ENCODE data around the gene RELCH.

The RELCH gene

DNA sequence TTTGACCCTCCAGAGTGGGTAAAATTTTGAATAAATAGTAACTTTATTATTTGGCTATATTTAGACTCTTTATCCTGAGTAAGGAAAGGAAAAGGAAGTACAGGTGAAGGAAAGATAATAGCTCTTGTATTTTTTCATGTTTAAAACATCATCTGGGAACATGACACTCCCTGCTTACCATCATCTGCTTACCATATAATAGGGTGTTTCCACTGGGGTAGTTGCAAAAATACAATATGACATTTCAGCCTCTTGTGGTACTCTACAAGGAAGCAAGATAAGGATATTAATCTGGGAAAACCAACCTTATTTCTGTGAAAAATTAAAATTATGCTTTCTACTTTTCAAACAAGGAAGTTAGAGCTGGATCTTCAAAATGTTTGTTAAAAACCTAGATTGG, 9.9 kb downstream of the RELCH start:
- no peak for DNase-seq

DNA sequence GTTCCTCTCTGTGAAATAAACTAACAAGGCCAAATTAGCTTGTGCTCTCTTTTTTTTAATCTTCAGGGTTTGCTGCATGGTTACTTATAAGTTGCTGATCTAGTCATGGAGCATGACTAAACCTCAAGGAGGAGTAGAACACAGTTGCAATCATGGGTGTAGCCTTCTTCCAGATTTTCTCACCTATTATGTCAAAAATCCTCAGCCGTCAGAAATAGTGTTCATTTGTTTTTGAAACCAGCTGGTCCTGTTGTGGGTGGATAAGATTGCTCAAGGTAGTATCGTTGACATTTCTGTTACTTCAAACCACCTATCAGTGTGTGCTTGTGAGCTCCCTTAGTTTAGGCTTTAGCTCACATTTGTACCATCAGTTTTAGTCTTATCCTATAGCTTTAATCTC, 11.2 kb downstream of the RELCH start:
- no peak for DNase-seq

DNA sequence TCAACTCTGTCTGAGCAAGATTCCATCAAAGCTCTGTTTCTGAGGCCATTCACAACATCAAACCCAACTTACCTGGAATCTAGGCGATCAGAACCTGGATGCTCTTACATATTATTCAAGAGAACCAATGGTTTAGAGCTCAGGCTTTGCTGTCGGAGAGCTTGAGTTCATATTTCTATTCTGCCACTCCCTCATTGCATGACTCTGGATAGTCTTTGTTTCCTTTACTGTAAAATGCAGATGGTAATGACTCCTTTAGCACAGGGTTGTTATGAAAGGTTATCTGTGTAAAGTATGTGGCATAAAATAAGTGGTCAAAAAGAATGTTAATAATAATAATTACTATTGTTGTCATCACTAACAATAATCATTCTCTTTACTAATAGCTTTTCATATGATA, 12.6 kb downstream of the RELCH start:
- no peak for DNase-seq

DNA sequence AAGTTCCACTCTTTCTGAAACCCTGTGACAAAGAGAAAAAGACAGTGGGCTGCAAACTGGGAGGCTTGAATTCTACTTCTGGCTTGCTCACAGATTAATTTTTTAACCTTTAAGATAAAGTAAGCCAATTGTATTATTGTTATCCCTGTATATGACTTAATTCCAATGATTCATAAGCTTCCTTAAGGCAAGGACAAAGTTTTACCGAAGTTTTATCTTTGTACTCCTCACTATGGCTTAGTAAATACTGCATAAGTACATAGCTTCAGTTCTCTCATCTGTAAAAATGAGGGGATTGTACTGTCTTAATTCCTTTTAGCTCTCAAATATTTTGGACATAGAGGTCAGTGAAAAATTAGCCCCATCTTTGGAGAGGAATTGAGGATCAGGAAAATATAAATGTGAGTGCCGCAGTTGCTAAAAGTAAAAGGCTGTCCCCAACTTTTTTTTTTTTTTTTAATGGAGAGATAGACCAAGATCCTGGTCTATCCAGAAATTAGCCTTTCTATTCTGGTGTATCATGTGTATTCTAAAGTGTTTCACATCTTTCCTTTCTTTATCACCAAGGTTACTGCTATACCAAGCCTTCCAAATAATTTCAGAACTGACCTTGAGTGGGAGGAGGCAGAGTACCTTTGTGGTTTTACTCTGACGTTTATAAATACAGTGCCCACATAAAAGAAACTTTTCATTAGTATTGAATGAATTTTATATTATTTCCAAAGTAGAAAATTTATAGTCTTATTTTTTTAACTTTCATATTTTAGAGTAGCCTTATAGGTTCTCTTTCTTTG, 13.3 kb downstream of the RELCH start:
- no peak for DNase-seq

DNA sequence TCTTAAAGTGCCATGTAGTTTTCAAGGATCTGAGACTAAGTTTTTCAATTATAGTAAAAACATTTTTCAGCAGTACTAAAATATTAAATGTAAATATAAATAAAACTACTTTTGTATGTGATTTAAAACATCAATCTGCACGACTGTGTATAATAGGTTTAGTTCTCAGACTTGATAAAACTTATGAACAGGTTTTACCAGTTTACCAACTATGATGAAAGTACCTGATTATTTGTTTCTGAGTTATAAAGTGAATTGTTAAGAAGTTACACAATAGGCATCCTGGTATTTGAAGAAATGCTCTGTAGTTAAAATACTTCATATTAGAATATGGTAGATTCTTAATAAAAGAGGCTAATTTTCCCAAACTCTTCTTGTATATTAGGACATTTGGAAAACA, 14.8 kb downstream of the RELCH start:
- DNase-seq: no peak

DNA sequence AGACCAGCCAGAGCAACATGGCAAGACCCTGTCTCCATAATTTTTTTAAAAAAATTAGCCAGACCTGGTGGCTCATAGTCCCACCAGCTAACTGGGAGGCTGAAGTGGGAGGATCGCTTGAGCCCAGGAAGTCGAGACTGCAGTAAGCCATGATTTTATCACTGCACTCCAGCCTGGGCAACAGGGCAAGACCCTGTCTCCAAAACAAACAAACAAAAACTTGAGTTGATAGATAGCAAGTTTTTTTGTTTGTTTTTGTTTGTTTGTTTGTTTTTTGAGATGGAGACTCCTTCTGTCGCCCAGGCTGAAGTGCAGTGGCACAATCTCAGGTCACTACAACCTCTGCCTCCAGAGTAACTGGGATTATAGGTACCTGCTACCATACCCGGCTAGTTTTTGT, 18.8 kb downstream of the RELCH start:
- no peak for DNase-seq

DNA sequence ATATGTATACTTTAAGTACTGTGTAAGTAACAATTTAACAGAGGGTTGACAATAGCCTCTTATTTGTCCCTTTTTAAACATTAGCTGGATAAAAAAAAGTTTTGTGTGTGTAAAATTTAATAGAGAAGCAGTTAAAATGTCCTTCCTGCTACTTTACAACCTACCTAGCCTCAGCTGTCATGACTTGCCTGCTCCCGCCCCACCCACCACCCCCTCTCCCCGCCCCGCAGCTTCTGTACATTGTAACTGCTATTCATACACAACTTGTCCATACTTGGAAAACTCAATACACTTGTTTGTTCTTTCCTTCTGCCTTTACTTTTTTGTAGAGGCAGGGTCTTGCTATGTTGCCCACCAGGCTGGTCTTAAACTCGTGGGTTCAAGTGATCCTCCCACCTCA, 19.5 kb downstream of the RELCH start:
- no peak for DNase-seq

DNA sequence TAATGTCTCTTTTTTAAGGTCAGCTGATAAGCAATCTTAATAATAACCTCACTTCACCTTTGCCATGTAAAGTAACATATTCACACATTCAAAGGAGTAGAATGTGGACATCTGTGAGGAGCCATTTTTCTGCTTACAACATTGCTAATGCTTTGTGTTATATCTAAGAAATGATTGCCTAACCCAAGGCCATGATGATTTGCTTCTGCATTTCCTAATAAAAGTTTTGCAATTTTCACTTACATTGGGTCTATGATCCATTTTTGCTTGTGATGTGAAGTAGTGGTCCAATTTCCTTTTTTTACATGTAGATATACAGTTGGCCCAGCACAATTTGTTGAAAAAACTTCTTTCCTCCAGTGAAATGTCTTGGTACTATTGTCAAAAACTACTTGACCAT, 22.0 kb downstream of the RELCH start:
- no peak for DNase-seq

DNA sequence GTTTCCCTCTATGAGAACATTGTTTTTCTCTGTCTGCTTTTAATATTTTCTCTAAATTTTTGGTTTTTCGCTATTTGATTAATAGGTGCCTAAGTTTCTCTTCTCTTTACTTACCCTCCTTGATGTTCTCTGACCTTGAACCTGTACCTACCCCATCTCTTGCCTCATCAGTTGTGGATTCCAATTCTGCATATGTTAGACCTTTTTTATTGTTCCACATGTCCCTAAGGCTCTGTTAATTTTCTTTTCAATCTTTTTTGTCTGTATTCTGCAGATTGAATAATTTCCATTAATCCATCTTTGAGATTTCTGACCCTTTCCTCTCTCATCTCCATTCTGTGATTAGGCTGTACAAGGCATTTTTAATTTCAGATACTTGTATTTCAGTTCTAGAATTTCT, 23.1 kb downstream of the RELCH start:
- no peak for DNase-seq

DNA sequence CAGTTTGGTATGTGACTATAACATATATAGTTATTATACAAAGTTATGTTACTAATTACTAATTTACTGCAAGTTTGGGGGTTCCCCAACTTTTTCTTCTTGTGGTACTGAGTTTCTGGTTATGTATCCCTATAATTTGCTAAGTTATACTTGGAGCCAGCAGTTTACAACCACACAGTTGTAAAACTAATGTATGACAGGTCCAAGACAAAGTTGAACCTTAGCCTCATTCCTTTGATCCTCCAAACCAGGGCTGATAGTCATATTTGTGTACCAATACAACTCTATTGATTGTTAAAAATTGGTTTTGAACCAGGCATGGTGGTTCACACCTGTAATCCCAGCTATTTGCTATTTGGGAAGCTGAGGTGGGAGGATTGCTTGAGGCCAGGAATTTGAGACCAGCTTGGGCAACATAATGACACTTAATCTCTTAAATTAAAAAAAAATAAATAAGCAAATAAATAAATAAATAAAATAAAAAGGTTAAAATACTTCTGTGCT, 24.3 kb downstream of the RELCH start:
- no peak for DNase-seq

DNA sequence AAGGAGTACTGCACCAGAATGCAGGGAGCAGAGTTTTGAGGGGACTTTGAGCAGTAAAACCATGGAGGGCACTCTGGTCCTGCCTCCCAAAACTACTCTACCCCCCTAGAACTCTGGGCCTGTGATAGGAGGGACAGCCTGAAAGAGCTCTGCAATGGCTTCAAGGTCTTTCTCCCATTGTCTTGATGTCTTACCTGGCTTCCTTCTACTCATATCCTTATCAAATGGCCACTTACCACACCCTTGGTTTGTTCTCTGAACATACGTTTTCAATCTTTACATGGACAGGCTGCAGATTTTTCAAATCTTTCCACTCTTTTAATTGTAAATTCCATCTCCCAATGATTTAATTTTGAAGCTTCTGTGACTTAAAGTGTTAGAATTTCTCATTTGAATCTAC, 27.7 kb downstream of the RELCH start:
- no peak for DNase-seq

DNA sequence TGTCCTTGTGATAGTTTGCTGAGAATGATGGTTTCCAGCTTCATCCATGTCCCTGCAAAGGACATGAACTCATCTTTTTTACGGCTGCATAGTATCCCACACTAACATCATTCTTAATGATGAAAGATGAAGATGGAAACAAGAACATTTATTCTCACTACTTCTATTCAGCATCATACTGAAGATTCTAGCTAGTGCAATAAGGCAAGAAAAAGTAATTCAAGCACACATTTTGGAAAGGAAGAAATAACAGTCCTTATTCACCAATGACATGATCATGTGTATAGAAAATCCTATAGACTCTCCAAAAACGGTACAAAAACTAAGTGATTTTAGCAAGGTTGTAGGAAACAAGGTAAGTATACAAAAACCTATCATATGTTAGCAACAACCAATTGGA, 37.2 kb downstream of the RELCH start:
- DNase-seq: no peak

DNA sequence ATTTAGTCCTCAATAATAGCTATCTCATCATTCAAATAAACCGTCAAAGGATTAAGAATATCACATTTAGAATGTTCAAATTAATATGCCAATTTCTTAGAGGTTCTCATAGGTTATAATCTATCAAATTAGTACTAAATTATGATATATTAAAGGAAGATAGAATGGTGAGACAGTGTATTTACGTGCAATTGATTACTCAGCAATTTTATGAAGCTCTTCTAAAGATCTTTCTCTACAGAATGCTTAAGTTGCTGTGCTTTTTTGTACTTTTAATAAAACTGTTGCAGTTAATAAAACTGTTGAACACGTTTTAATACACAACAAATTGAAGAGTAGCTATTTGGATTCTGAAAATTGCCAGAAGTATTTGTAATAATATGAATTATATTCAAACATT, 39.0 kb downstream of the RELCH start:
- no peak for DNase-seq

DNA sequence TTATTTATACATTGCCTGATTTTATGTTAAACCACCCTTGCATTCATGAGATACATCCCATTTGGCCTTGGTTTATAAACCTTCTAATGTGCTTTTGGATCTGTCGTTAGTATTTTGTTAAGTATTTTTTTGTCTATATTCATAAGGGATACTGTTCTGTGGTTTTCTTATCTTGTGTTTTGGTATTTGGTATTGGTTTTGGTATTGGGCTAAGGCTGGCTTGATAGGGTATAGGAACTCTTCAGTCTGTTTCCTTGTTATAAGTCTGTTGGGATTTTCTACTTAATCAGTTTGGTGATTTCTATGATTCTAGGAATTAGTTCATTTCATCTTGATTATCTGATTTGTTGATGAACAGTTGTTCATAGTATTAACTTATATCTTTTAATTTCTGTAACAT, 49.2 kb downstream of the RELCH start:
- no peak for DNase-seq

DNA sequence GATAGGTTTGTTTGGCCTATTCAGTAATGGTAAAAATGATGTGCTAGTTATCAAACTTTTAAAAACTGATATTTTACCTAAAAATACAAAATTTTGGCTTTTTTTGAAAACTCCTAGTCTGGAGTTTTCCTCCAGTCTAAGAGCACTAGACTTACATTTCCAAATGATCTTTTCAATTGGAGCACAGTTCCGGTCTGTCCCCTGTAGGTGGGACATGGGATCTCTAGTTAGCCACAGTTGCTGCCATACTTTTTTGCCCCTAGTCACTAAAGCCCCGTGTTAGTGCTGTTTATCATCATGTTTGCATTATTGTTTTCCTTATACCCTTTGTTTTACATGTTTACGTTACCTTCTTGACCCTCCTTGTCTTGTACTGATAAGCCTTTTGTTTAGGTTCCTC, 52.4 kb downstream of the RELCH start:
- DNase-seq: no peak

DNA sequence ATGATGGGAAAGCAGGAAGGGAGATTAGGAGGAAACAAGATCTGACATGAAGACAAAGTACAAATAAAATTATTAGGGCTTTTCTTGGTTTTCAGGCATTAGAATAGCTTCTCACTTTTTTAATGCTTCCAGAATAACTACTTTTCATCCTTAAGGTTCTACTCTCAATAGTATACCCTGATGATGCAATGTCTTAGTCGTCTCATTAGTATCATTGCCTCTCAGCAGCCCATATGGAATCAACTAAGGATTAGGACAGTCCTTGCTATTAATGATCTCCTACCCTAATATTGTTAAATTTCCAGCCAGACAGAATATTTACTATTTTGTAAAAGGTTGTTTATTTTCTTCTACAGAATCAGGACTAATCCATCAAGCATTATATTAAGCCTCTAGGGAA, 55.9 kb downstream of the RELCH start:
- no peak for DNase-seq

DNA sequence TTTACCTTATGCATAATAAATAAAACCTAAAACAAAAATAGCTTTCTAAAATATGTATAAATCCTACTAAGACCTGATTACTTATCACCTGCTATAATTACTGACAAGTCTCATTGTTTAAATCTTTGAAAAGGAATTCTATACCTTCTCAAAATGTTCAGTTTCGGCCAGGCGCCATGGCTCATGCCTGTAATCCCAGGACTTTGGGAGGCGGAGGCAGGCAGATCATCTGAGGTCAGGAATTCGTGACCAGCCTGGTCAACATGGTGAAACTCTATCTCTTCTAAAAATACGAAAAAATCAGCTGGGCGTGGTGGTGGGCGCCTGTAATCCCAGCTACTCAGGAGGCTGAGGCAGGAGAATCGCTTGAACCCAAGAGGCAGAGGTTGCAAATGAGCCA, 58.1 kb downstream of the RELCH start:
- DNase-seq: no peak

DNA sequence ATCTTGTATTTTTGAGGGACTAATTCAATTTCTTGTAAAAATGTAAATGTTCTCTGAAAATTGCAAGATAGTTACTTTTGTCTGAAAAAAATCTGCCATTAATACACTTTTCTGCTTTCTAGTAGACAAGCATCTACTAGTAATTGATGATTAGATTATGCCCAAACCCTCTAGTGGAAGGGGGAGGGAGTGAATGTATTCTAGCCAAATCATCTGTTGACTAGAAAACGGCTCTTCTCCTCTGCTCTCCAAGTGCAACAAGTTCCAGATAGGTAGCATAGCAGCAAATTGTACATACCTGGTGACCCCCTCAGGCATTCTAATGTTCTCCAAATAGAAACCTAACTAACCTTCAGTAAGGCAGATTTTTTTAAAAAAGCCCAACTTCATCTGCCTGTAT, 58.6 kb downstream of the RELCH start:
- no peak for DNase-seq

DNA sequence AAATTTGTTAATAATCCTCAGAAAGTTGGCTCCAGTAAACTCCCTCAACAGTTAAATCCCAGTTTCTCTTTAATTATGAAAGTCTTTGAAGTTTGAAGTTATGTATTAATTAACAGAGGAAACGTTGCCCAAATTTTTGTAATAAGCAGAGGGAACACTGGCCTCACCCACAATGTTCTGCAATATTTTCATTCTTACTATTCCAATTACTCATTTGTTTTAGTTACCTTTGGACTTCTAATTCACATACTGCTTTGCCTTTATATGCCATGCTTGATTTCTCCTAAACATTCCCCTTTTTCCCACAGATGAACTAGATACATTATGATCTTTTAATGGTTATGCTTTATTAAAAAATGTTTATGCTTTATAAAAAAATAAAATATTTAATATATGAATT, 61.3 kb downstream of the RELCH start:
- DNase-seq: no peak

DNA sequence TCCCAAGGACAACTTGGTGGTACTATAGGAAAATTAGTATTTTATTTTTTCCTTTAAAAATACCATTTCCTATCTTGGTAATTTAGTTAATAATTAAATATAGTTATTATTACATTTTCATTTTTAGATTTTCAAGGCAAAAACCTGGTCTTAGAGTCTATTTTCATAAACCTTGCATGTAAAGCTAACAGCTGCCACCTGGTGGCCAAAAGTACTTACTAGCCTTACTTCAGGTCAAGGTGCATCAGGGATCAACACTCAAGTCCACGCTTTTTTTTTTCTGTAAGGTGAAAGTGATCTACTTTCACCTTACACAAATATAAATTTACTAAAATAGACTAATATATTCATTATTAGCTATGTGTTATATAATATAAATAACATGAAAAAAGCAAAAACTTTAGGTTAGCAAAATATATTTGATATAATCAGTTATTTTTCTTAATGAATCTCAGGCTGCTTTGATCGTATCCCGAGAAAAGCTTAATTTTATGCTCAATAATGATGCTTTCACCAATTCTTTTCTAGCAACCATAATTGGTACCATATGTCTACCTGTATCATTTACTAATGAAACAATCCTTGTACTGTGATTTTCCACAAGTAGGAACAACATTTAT, 62.5 kb downstream of the RELCH start:
- DNase-seq: peak; percentile 1

DNA sequence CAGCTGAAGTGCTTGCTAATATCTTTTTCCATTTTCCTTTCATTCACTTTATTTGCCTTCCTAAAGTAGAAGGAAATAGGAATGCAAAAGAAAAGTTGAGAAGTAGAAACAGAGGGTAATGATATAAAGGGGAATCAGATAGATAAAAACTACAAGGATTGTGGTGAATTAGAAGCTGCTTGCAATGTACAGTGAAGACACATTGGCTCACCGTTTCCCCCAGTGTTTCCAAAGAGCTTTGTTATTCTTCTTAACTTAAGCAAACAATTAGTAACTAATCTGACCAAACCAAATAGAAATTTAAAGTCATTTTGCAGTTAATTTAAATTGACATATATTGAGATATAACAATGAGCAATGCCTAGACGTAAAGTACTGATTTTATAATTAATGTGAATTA, 63.4 kb downstream of the RELCH start:
- DNase-seq: no peak

DNA sequence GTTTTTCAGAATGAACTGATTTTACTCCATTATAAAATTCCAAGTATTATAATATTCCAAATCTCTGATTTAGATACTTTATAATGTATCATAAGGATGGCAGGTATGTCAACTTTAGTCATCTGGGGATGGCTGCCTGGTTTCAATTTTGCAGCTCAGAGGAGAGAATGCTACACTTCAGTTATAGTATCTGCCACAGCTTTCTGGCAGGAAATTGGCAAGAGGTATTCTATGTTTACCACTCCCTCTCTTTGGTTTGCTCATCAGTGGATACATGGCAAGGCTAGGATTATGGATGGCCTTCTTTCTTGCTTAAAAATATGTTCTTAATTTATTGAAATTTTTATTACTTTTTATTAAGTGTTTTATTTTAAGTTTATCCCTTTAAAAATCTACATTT, 71.0 kb downstream of the RELCH start:
- DNase-seq: no peak

DNA sequence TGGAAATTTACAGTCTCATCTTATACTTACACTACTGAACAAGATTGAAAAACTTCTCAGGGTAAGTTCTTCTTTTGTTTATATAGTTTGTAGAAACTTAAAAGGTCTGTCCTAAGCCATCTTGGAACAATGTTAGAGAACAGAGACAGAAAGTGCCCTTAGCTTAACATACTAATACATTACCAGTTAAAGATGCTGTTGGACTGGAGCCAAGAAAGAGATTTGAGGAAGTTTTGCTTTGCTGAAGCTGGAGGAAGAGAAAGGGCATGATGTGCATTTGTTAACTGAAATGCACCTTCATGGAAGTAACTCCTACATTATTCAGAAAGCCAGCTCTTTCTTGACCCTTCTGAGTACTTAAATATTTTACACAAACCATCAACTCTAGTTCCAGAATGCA, 71.6 kb downstream of the RELCH start:
- no peak for DNase-seq

DNA sequence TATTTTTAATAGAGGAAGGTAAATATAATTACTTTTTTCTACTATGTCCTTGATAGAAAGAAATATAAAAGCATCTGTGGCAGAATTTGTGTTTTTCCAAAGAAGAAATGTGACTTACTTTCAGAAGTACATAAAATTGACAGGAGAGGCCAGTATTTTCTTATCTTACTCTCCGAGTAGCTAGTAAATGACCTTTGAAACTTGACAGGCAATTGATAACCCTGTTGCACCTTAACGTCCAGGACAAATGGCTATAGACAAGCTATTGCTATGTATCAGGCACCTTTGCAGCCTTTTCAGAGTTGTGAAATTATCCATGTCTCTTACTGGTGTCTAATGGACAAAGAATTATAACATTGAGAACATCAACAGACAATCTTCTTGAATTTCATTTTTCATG, 75.0 kb downstream of the RELCH start:
- DNase-seq: no peak

DNA sequence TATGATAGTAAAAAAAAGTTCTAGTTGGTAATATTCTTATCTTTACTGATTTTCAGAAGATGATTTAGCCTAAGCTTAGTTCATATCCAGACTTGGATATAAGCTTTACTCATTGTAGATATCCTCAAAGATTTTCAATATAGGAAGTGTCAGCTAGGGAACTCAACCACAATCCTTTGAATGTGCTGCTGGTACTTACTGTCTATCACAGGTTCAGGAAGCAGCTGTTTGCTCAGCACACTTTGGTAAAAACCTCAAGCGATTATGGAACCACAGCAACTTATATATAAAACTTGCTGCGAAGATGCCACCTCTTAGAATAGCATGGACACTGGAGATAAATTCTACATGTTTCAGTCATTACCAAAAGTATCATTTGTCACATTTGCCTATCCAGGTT, 77.9 kb downstream of the RELCH start:
- no peak for DNase-seq

Measured in NCI-H226 (cell line).